ENCODE data around the gene ST8SIA1. TPM values are rescaled to one million over a fixed set of nuclear protein-coding genes. Genes with fewer than 3 reads are reported as not detected.
A peak's percentile ranks its signal among the peaks of the same experiment; 100 is the strongest.
"Not testable (repeated sequence)": the region's sequence is repeated elsewhere in the genome, so short reads cannot be mapped to it uniquely, and the experiment has no call there.

ST8SIA1 gene
- total RNA-seq, 1 experiment from 2014 or later = not detected

- Histone ChIP-seq H2AFZ (ENCODE audit: low read length) (no peak overlapping the region), H3F3A (ENCODE audit: low read length, unreplicated experiment) (no peaks in the 10 kb centered on the region), H3K4me3 (ENCODE audit: low read length) (no peak overlapping the region), H3K79me2 (ENCODE audit: low read length) (no peaks in the 10 kb centered on the region), H3K9ac (ENCODE audit: low read length) (no peak overlapping the region), H3K27ac (ENCODE audit: low read length) (no peak overlapping the region), H3K9me3 (ENCODE audit: low read length) (no peaks in the 10 kb centered on the region), H3K4me2 (ENCODE audit: low read length) (no peak overlapping the region), H3K27me3 (ENCODE audit: low read length) (no peaks in the 10 kb centered on the region), H3K4me1 (ENCODE audit: insufficient read depth, low read length) (no peaks in the 10 kb centered on the region), H3K9me2 (replicated peaks; ENCODE audit: low read length) (no peaks in the 10 kb centered on the region), H3K36me3 (ENCODE audit: low read depth, low read length) (no peaks in the 10 kb centered on the region), H4K20me1 (ENCODE audit: low read length) (no peaks in the 10 kb centered on the region)
- peak; percentile 7 for DNase-seq
- BruUV-seq (replicated peaks) = no TSS peak
- TF ChIP-seq EZH2phosphoT487 (IDR thresholded peaks at IDR 0.05; ENCODE audit: borderline replicate concordance, low read length) (no peak), CTCF (conservative IDR thresholded peaks at IDR 0.05; ENCODE audit: low read depth, low read length) (no peak), EZH2 (IDR thresholded peaks at IDR 0.05; ENCODE audit: low read length, unreplicated experiment) (no peak)
- intact Hi-C loops (cut with micrococcal nuclease) = no loop called here
- CTCF ChIA-PET = no interaction called here
- ATAC-seq = no peak
- POLR2A ChIA-PET (ENCODE audit: unreplicated experiment) = no interaction called here
These were observed 43.4 kb upstream of the ST8SIA1 start for GRCh38 chr12:22377731-22378496.

GRCh38 chr12:22376596-22377150 lies 42.2 kb upstream of the ST8SIA1 start:
- H3K9me2 ChIP-seq (replicated peaks; ENCODE audit: low read length); H3K27me3 ChIP-seq (ENCODE audit: low read length); H3K4me3 ChIP-seq (ENCODE audit: low read length); H3F3A ChIP-seq (ENCODE audit: low read length, unreplicated experiment); intact Hi-C loops (cut with micrococcal nuclease); ATAC-seq; H2AFZ ChIP-seq (ENCODE audit: low read length); H3K79me2 ChIP-seq (ENCODE audit: low read length); H3K4me2 ChIP-seq (ENCODE audit: low read length); POLR2A ChIA-PET (ENCODE audit: unreplicated experiment); CTCF ChIA-PET; H3K9ac ChIP-seq (ENCODE audit: low read length); H3K27ac ChIP-seq (ENCODE audit: low read length); DNase-seq; H3K9me3 ChIP-seq (ENCODE audit: low read length); H3K36me3 ChIP-seq (ENCODE audit: low read depth, low read length); H3K4me1 ChIP-seq (ENCODE audit: insufficient read depth, low read length); H4K20me1 ChIP-seq (ENCODE audit: low read length); BruUV-seq (replicated peaks): not testable (repeated sequence)

GRCh38 chr12:22374508-22374907 lies 40.0 kb upstream of the ST8SIA1 start:
- no peak overlapping the region for H3K9ac ChIP-seq (ENCODE audit: low read length)
- no peaks in the 10 kb centered on the region for H3K79me2 ChIP-seq (ENCODE audit: low read length)
- no peaks in the 10 kb centered on the region for H3K9me3 ChIP-seq (ENCODE audit: low read length)
- ATAC-seq = no peak
- ChIA-PET CTCF (no interaction called here), POLR2A (ENCODE audit: unreplicated experiment) (no interaction called here)
- DNase-seq = no peak
- no peaks in the 10 kb centered on the region for H3K9me2 ChIP-seq (replicated peaks; ENCODE audit: low read length)
- no peaks in the 10 kb centered on the region for H3K4me1 ChIP-seq (ENCODE audit: insufficient read depth, low read length)
- TF ChIP-seq CTCF (conservative IDR thresholded peaks at IDR 0.05; ENCODE audit: low read depth, low read length) (no peak), EZH2phosphoT487 (IDR thresholded peaks at IDR 0.05; ENCODE audit: borderline replicate concordance, low read length) (no peak), EZH2 (IDR thresholded peaks at IDR 0.05; ENCODE audit: low read length, unreplicated experiment) (no peak)
- no peaks in the 10 kb centered on the region for H3K36me3 ChIP-seq (ENCODE audit: low read depth, low read length)
- no peaks in the 10 kb centered on the region for H3K27me3 ChIP-seq (ENCODE audit: low read length)
- no peak overlapping the region for H3K4me2 ChIP-seq (ENCODE audit: low read length)
- no TSS peak for BruUV-seq (replicated peaks)
- H4K20me1 ChIP-seq (ENCODE audit: low read length) = no peaks in the 10 kb centered on the region
- H2AFZ ChIP-seq (ENCODE audit: low read length) = no peak overlapping the region
- H3K27ac ChIP-seq (ENCODE audit: low read length) = no peak overlapping the region
- no peak overlapping the region for H3K4me3 ChIP-seq (ENCODE audit: low read length)
- H3F3A ChIP-seq (ENCODE audit: low read length, unreplicated experiment) = no peaks in the 10 kb centered on the region
- intact Hi-C loops (cut with micrococcal nuclease) = no loop called here

All from PC-3 (cell line).